ENCODE results near the gene ESYT3.
"Not testable (repeated sequence)": the region's sequence is repeated elsewhere in the genome, so short reads cannot be mapped to it uniquely, and the experiment has no call there.

The ESYT3 gene

DNA sequence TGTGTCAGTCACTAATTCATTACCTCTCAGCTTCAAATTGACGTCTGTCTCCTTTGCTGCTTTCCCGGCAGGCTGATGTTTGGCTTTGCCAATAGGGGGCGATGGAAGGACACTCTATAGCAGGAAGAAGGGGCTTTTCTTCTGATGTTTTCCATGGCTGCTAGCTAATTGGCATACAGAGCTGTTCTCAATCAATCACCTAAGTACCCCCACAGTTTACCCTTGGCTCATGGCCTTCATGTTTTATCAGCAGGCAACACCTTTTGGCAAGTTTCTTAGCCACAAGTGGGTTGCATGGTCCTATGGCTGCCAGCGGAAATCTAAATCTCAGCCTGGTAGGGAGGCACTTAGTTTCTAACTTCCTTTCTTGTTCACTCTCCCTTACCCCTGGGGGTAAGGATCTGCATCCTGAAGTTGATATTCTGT, 45.0 kb downstream of the ESYT3 start:
- no peak overlapping the region for H3K4me3 ChIP-seq (ENCODE audit: insufficient read depth, low read length, poor library complexity, severe bottlenecking)
- no peaks in the 10 kb centered on the region for H3K27me3 ChIP-seq (ENCODE audit: low read length)
- no peaks in the 10 kb centered on the region for H3K9me3 ChIP-seq (ENCODE audit: insufficient read depth, low read length)
- no peaks in the 10 kb centered on the region for H3K9me2 ChIP-seq (replicated peaks; ENCODE audit: insufficient read depth, low read length)
- no peak overlapping the region for H2AFZ ChIP-seq (ENCODE audit: low read depth, low read length, severe bottlenecking)
- no peak overlapping the region for H3K9ac ChIP-seq (ENCODE audit: low read length)
- H3F3A ChIP-seq (ENCODE audit: insufficient read depth): no peaks in the 10 kb centered on the region
- H4K20me1 ChIP-seq (ENCODE audit: low read depth, low read length): no peaks in the 10 kb centered on the region
- no peaks in the 10 kb centered on the region for H3K36me3 ChIP-seq (ENCODE audit: low read length)
- no peaks in the 10 kb centered on the region for H3K79me2 ChIP-seq (ENCODE audit: insufficient read depth, low read length)
- H3K27ac ChIP-seq (ENCODE audit: low read depth, low read length): no peak overlapping the region
- TF ChIP-seq, protein P1, sequence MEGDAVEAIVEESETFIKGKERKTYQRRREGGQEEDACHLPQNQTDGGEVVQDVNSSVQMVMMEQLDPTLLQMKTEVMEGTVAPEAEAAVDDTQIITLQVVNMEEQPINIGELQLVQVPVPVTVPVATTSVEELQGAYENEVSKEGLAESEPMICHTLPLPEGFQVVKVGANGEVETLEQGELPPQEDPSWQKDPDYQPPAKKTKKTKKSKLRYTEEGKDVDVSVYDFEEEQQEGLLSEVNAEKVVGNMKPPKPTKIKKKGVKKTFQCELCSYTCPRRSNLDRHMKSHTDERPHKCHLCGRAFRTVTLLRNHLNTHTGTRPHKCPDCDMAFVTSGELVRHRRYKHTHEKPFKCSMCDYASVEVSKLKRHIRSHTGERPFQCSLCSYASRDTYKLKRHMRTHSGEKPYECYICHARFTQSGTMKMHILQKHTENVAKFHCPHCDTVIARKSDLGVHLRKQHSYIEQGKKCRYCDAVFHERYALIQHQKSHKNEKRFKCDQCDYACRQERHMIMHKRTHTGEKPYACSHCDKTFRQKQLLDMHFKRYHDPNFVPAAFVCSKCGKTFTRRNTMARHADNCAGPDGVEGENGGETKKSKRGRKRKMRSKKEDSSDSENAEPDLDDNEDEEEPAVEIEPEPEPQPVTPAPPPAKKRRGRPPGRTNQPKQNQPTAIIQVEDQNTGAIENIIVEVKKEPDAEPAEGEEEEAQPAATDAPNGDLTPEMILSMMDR (IDR thresholded peaks at IDR 0.05; ENCODE audit: insufficient read depth, low read length, poor library complexity, severe bottlenecking): peak; percentile 74
- TF ChIP-seq EZH2phosphoT487 (conservative IDR thresholded peaks at IDR 0.05; ENCODE audit: low read length): no peak
- H3K4me2 ChIP-seq (ENCODE audit: low read depth, low read length, poor library complexity, severe bottlenecking): no peak overlapping the region

DNA sequence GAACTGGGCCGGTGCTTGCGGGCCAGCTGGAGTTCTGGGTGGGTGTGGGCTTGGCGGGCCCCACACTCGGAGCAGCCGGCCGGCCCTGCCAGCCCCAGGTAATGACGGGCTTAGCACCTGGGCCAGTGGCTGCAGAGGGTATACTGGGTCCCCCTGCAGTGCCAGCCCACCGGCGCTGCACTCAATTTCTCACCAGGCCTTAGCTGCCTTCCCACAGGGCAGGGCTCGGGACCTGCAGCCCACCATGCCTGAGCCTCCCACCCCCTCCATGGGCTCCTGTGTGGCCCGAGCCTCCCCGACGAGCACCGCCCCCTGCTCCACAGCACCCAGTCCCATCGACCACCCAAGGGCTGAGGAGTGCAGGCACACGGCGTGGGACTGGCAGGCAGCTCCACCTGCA, 50.3 kb downstream of the ESYT3 start:
- not testable (repeated sequence) for H3K4me3 ChIP-seq (ENCODE audit: insufficient read depth, low read length, poor library complexity, severe bottlenecking); H3K9me2 ChIP-seq (replicated peaks; ENCODE audit: insufficient read depth, low read length); H3F3A ChIP-seq (ENCODE audit: insufficient read depth); H3K9ac ChIP-seq (ENCODE audit: low read length); H3K79me2 ChIP-seq (ENCODE audit: insufficient read depth, low read length); H2AFZ ChIP-seq (ENCODE audit: low read depth, low read length, severe bottlenecking); H3K27ac ChIP-seq (ENCODE audit: low read depth, low read length); H3K36me3 ChIP-seq (ENCODE audit: low read length); H3K9me3 ChIP-seq (ENCODE audit: insufficient read depth, low read length); H4K20me1 ChIP-seq (ENCODE audit: low read depth, low read length); H3K4me2 ChIP-seq (ENCODE audit: low read depth, low read length, poor library complexity, severe bottlenecking); H3K27me3 ChIP-seq (ENCODE audit: low read length)

DNA sequence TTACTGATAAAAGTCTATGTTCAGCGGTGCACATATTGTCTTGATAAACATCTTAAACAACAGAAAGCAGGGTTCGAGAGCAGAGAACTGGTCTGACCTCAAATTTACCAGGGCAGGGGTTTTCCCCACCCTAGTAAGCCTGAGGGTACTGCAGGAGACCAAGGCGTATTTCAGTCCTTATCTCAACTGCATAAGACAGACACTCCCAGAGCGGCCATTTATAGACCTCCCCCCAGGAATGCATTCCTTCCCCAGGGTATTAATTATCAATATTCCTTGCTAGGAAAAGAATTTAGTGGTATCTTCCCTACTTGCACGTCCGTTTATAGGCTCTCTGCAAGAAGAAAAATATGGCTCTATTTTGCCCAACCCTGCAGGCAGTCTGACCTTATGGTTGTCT, 52.2 kb downstream of the ESYT3 start:
- not testable (repeated sequence) for H3K4me3 ChIP-seq (ENCODE audit: insufficient read depth, low read length, poor library complexity, severe bottlenecking); H3K9me3 ChIP-seq (ENCODE audit: insufficient read depth, low read length); H4K20me1 ChIP-seq (ENCODE audit: low read depth, low read length); H3K9ac ChIP-seq (ENCODE audit: low read length); H3K9me2 ChIP-seq (replicated peaks; ENCODE audit: insufficient read depth, low read length); H3K27ac ChIP-seq (ENCODE audit: low read depth, low read length); H2AFZ ChIP-seq (ENCODE audit: low read depth, low read length, severe bottlenecking); H3K4me2 ChIP-seq (ENCODE audit: low read depth, low read length, poor library complexity, severe bottlenecking); H3F3A ChIP-seq (ENCODE audit: insufficient read depth); H3K79me2 ChIP-seq (ENCODE audit: insufficient read depth, low read length); H3K27me3 ChIP-seq (ENCODE audit: low read length); H3K36me3 ChIP-seq (ENCODE audit: low read length)

DNA sequence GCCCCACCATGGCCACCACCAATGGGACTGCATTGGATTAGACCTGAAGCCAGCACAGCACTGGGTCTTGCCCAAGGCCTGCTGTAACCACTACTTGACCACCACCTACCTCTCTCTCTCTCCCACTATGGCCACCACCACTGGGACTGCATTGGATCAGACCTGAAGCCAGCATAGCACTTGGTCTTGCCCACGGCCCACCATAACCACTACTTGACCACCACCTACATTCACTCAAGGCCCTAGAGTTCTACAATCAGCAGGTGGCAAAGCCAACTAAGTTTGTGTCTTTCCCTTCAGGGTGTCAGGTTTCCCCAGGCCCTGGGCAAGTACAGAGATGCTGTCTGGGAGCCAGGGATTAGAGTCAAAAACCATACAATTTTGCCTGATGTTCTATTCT, 57.6 kb downstream of the ESYT3 start:
- Histone ChIP-seq H3K4me3 (ENCODE audit: insufficient read depth, low read length, poor library complexity, severe bottlenecking) (no peak overlapping the region), H3K27ac (ENCODE audit: low read depth, low read length) (no peak overlapping the region), H3K9ac (ENCODE audit: low read length) (no peak overlapping the region), H3K9me3 (ENCODE audit: insufficient read depth, low read length) (no peaks in the 10 kb centered on the region; the same call in 1 of the 2 replicates), H3F3A (ENCODE audit: insufficient read depth) (no peaks in the 10 kb centered on the region), H3K9me2 (replicated peaks; ENCODE audit: insufficient read depth, low read length) (no peaks in the 10 kb centered on the region), H4K20me1 (ENCODE audit: low read depth, low read length) (no peaks in the 10 kb centered on the region), H3K27me3 (ENCODE audit: low read length) (no peaks in the 10 kb centered on the region), H2AFZ (ENCODE audit: low read depth, low read length, severe bottlenecking) (no peak overlapping the region), H3K79me2 (ENCODE audit: insufficient read depth, low read length) (no peaks in the 10 kb centered on the region), H3K4me2 (ENCODE audit: low read depth, low read length, poor library complexity, severe bottlenecking) (no peak overlapping the region), H3K36me3 (ENCODE audit: low read length) (no peaks in the 10 kb centered on the region)
- TF ChIP-seq, protein P1 (IDR thresholded peaks at IDR 0.05; ENCODE audit: insufficient read depth, low read length, poor library complexity, severe bottlenecking): no peak
